Subcutaneous adipose tissue (tissue), 4 donors: Measurements from ENCODE around the gene ADAMTS14. TPM values are rescaled to one million over a fixed set of nuclear protein-coding genes. Genes with fewer than 3 reads are reported as not detected.

Experiments used
- total RNA-seq, 4 donors: library from RNA; depleted of rRNA; stranded (reverse); fragments of >200 nt; gene quantifications; one replicate each; pipeline ENCODE4 v1.1.0, GENCODE V29; 2016
- TF ChIP-seq, protein P1 (sequence below): fragments of 450-650 bp; IDR thresholded peaks from one replicate; pipeline ENCODE4 v1.5.1; 2016; ENCODE audit warnings: low read depth, mild to moderate bottlenecking, control low read depth, antibody characterized with exemption, moderate library complexity

The ADAMTS14 gene
- total RNA-seq, 4 donors from 2014 or later = not detected

DNA sequence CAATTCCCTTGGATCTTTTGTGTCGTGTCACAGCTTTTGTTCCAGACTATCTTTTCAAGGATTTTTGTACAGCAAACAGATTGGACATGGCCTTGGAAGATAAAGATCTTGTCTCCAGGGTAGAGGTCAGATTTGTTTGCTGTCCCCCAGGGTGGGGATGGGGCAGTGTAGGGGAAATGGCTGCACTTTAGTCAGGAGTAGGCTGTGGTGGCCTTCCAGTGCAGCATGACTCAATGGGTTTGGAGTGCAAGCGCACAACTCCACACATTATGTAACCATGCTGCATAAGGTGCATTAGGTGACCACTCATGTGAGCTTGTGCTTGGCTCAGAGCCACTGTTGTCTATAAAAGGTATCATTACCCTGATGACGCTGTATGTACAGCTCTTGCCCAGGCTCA is 23.9 kb upstream of the ADAMTS14 start:
- TF ChIP-seq, protein P1, sequence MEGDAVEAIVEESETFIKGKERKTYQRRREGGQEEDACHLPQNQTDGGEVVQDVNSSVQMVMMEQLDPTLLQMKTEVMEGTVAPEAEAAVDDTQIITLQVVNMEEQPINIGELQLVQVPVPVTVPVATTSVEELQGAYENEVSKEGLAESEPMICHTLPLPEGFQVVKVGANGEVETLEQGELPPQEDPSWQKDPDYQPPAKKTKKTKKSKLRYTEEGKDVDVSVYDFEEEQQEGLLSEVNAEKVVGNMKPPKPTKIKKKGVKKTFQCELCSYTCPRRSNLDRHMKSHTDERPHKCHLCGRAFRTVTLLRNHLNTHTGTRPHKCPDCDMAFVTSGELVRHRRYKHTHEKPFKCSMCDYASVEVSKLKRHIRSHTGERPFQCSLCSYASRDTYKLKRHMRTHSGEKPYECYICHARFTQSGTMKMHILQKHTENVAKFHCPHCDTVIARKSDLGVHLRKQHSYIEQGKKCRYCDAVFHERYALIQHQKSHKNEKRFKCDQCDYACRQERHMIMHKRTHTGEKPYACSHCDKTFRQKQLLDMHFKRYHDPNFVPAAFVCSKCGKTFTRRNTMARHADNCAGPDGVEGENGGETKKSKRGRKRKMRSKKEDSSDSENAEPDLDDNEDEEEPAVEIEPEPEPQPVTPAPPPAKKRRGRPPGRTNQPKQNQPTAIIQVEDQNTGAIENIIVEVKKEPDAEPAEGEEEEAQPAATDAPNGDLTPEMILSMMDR = no peak

DNA sequence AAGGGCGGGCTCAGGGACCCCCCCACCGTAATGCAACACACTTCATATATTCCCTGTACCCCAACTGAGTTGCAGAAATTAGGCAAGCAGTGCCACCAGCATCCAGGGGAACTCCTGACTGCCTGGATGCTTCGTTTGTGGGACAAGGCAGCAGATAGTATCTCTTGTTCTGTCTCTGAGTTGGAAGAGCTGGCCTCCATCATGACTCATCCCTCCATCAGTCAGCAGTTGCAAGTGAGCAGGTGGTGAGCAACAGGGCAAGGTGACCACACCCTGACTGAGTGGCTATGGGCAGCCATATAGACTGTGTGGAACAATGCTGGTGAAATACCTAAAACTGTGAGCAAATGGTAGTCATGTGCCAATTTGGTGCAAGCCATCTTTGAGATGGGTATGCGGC is 22.8 kb upstream of the ADAMTS14 start:
- TF ChIP-seq, protein P1 = no peak

DNA sequence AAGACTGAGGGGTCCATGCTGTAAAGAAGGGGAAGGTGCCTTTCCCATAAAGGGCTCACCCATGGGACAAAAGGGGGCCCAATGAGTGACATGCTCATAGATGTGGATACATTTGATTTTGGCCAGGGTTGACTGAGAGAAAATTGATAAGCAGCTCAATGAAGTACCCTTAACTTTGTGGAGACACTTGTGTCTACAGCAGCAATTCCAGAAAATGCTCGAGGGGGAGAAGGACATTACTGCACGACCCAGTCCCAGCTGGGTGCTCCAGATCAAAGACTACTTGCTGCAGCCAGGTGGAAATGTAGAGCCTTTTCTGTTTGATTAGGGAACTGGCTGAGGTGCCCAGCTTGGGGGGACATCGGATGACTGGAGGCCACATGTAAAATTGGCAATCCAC is 22.2 kb upstream of the ADAMTS14 start:
- TF ChIP-seq, protein P1 = no peak

DNA sequence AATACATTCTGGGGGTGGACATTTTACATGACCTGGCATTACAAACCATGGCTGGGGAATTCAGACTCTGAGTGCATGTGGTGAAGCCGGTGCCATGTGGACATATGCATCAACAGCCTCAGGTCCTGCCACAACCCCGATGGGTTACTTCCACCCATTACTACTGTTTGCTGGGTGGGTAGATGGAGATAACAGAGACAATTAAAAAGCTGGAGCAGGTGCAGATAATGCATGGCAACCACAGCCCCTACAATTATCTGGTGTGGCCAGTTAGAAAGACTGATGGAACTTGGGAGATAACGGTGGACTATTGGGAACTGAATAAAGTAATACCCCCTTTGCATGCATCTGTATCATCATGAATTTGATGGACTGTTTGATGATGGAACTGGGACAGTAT is 21.6 kb upstream of the ADAMTS14 start:
- TF ChIP-seq, protein P1 = no peak

DNA sequence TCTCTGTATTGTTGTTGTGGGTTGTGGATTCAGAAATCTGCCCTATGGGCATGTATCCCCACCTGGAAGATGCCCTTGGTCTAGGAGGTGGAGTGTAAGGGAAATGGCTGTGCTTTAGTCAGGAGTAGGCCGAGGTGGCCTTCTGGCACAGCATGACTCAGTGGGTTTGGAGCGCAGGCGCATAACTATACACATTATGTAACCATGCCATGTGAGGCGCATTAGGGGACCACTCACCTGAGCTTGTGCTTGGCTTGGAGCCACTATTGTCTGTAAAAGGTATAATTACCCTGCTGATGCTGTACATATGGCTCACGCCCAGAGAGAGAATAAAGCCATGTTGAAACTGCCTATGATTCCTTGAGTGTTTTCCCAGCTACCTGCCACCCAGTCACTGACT is 20.6 kb upstream of the ADAMTS14 start:
- TF ChIP-seq, protein P1 = no peak

DNA sequence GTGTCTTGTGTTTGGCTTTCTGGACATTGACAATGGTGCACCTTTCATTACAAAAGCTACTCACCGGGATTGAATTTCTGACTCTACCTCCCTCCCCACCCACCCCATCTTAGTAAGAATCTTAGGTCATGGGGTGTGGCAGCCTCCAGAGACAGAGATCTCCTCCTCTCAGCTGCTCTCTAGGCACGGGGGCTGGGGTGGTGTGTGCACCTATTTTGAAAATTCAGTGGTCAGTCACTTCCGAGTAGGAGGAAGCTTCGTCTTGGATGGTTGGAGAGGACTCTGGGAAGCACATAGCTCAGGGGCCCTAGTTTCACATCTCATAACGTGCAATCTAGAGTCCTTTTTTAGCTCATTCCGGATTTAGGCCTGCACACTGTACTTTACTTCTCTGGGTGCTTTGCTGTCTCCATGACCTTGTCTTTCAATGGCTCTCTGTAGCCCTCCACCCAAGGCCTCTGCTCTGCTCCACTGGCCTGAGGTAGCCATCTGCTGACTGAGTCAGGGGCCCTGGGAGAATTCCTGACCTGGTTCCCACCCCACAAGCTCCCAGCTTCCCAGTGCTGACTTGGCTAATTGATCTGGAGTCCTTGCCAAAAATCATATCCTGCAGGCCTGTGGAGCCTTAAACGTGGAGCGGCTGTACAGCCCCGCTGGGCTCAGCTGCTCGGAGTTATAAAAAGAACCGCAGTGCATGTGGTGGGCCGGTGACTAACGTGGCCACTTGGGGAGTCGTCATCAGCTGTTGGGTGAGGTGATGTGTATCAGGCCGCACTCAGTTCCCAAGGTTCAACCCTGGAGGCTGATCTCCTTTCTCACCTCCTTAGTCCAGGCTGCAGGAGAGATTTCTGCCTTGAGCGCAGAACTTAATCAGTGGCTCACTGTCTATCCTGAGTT is 19.3 kb upstream of the ADAMTS14 start:
- TF ChIP-seq, protein P1 = no peak

DNA sequence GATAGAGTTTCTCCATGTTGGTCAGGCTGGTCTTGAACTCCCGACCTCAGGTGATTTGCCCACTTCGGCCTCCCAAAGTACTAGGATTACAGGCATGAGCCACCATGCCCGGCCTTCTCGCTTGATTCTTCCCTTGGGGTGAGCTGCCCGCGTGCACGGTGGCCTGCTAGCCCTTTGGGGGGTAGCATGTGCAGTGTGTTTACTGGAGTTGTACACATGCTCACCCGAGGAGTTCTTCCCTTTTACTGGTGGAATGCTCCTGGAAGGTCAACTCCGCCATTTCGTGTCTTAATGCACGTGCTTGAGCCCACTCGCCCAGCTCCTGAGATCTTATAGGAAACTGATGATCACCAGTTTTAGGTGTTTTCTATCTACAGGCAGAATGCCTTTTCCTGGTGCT is 17.0 kb upstream of the ADAMTS14 start:
- TF ChIP-seq, protein P1 = no peak
